K562 (cell line): ENCODE measurements around the gene ACOX2. TPM values are rescaled to one million over a fixed set of nuclear protein-coding genes. Genes with fewer than 3 reads are reported as not detected.

Experiments used
- ARNT ChIP-seq, 2 experiments: fragments of 450-650 bp; IDR thresholded peaks; 2 replicates each; pipeline ENCODE4 v1.6.1; 2016; ENCODE audit warnings: mild to moderate bottlenecking in 1 of 2
- CC2D1A ChIP-seq: fragments of 450-650 bp; IDR thresholded peaks from 2 replicates; pipeline ENCODE4 v1.6.1; 2017; ENCODE audit warnings: mild to moderate bottlenecking
- E2F6 ChIP-seq, 2 experiments: IDR thresholded peaks; 2 replicates each; pipeline ENCODE4 v1.6.1; 2011; ENCODE audit warnings: borderline replicate concordance in 1 of 2, control low read depth in 1 of 2, low read depth in 1 of 2, low read length in 1 of 2, mild to moderate bottlenecking in 1 of 2, mixed read lengths in 1 of 2, moderate library complexity in 1 of 2; ENCODE audit not compliant: insufficient read depth in 1 of 2, insufficient read length in 1 of 2, poor library complexity in 1 of 2, severe bottlenecking in 1 of 2; ENCODE audit errors: extremely low read depth in 1 of 2
- JUNB ChIP-seq: fragments of 450-650 bp; formaldehyde crosslinking; conservative IDR thresholded peaks from 2 replicates; pipeline ENCODE4 v1.4.0; 2020; ENCODE audit warnings: mild to moderate bottlenecking
- NFRKB ChIP-seq: fragments of 450-650 bp; IDR thresholded peaks from 2 replicates; pipeline ENCODE4 v1.6.1; 2016; ENCODE audit warnings: low read depth
- PRMT5 ChIP-seq: sonication (generic); formaldehyde crosslinking; IDR thresholded peaks from 2 replicates; pipeline ENCODE4 v1.5.0; 2020; ENCODE audit warnings: missing genetic modification reagents
- THRAP3 ChIP-seq: fragments of 450-650 bp; IDR thresholded peaks from 2 replicates; pipeline ENCODE4 v1.6.1; 2016; ENCODE audit warnings: mild to moderate bottlenecking, inconsistent platforms, borderline replicate concordance
- XRCC5 ChIP-seq: fragments of 200-400 bp; formaldehyde crosslinking; IDR thresholded peaks from 2 replicates; pipeline ENCODE4 v1.6.1; 2017; ENCODE audit warnings: low read depth, mild to moderate bottlenecking, low read length
- YY1 ChIP-seq, 3 experiments: IDR thresholded peaks; 2 replicates each; pipeline ENCODE4 v1.6.1; 2011; ENCODE audit warnings: low read length in 2 of 3, mild to moderate bottlenecking in 2 of 3, moderate library complexity in 2 of 3, borderline replicate concordance in 1 of 3, control low read depth in 1 of 3, low read depth in 1 of 3; ENCODE audit not compliant: insufficient read depth in 3 of 3, insufficient replicate concordance in 2 of 3, control insufficient read depth in 1 of 3, insufficient read length in 1 of 3; ENCODE audit errors: extremely low read depth in 1 of 3
- ZBTB11 ChIP-seq, 3 experiments: fragments of 200-800 bp in 1 of 3; fragments of 250-450 bp in 1 of 3; fragments of 450-650 bp in 1 of 3; sonication (Bioruptor Pico) in 1 of 3; sonication (Bioruptor generic) in 1 of 3; formaldehyde crosslinking in 1 of 3; IDR thresholded peaks; 2 replicates each; pipeline versions ENCODE4 v1.6.1 to v1.8.0; 2016 to 2022; ENCODE audit warnings: mild to moderate bottlenecking in 2 of 3, missing genetic modification characterization in 2 of 3, missing compliant biosample characterization in 1 of 3, moderate library complexity in 1 of 3
- ZC3H11A ChIP-seq: IDR thresholded peaks from 2 replicates; pipeline ENCODE4 v1.6.1; 2012; ENCODE audit warnings: low read depth, low read length, improper control_type of control experiment
- ZNF174 ChIP-seq: fragments of 250-450 bp; sonication (Bioruptor Pico); IDR thresholded peaks from 2 replicates; pipeline ENCODE4 v1.4.0; 2020; ENCODE audit warnings: mild to moderate bottlenecking
- ZNF311 ChIP-seq: fragments of 250-450 bp; sonication (Bioruptor Pico); IDR thresholded peaks from 2 replicates; pipeline ENCODE4 v1.4.0; 2020; ENCODE audit warnings: mild to moderate bottlenecking, moderate library complexity
- polyA plus RNA-seq, 8 experiments: library from polyadenylated mRNA; depleted of rRNA in 4 of 8; stranded (reverse) in 5 of 8; unstranded in 3 of 8; fragments of >200 nt; fragmentation: Nextera tagmentation in 2 of 8; fragmentation: Illumina TruSeq in 1 of 8; extraction: Ambion mirVana in 2 of 8; extraction: Trizol in 1 of 8; gene quantifications; 2 replicates each; pipeline versions ENCODE4 v1.2.1 to v1.2.3, GENCODE V29; 2011 to 2014; ENCODE audit warnings: inconsistent platforms in 1 of 8, missing spikeins in 1 of 8
- total RNA-seq, 7 experiments: library from RNA; depleted of rRNA in 6 of 7; stranded (reverse); fragments of >200 nt in 6 of 7; fragmentation: Illumina TruSeq in 2 of 7; extraction: Trizol in 2 of 7; gene quantifications; 2 replicates each; pipeline versions ENCODE4 v1.2.1 to v1.2.3, GENCODE V29; 2011 to 2021; ENCODE audit warnings: low replicate concordance in 1 of 7
- TF ChIP-seq, protein P1 (sequence below): sonication (generic); formaldehyde crosslinking; IDR thresholded peaks from 2 replicates; pipeline ENCODE4 v1.9.0; 2022; ENCODE audit warnings: mild to moderate bottlenecking, missing genetic modification reagents
- TF ChIP-seq, protein P2 (sequence below): fragments of 150-350 bp; conservative IDR thresholded peaks from 2 replicates; pipeline ENCODE4 v1.6.1; 2014; ENCODE audit warnings: low read length
- TF ChIP-seq, protein P3 (sequence below): fragments of 250-450 bp; sonication (Bioruptor Pico); IDR thresholded peaks from 2 replicates; pipeline ENCODE4 v1.8.0; 2021; ENCODE audit warnings: mild to moderate bottlenecking, moderate library complexity

Gene ACOX2
- total and polyA plus RNA-seq, 9 of the 15 experiments (the other 6 are each of a cell fraction or from before 2014, with no cell fraction given), result 0.15 TPM; not detected in 8

DNA sequence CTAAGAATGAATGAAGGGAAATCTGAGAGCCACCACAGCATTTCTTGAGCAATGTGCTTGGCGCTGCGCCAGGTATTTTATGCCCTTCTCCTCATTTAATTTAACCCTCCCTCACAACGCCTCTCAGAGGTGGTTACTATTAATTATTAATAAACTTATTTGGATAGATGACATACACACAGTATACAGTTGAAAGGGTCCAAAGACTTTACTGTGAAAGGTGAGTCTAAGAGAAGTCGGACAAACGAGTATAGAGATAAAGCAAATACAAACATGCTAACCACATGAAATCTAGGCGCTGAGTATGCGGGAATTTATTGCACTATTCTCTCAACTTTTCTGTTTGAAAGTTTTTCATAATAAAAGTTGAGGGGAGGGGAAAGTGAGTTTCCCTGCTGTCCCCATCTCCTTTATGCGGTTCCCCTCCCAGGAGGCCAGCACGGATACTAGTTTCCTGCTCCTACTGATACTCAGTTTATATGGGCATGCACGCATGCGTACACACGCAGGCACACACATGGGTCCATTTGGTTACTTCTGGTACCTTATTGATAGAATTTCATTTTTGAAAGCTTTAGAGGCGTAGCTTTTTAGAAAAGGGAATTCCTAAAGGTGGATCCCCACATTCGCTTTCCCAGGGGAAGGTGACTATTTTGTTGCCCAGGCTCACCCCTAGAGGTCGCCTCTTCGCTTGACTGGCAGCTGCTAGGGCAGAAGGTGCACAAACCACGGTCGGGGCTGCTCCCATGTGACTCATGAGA is 73.6 kb downstream of the ACOX2 start (continued):
- TF ChIP-seq THRAP3 (no peak), XRCC5 (0 out of 2 replicates have a peak, but pooled peaks have one; percentile 39), NFRKB (no peak), ZNF174 (no peak), ZC3H11A (no peak), CC2D1A (0 out of 2 replicates have a peak, but pooled peaks have one; percentile 34), ZBTB11 (CRISPR knock-in tag; IDR thresholded peaks at IDR 0.05) (no peak), PRMT5 (no peak), JUNB (CRISPR knock-in tag) (no peak), ZNF311 (CRISPR knock-in tag) (no peak), ARNT (IDR thresholded peaks at IDR 0.05) (no peak), E2F6 (IDR thresholded peaks at IDR 0.05; ENCODE audit: borderline replicate concordance in 1 of 2, extremely low read depth in 1 of 2, insufficient read depth in 1 of 2, insufficient read length in 1 of 2, low read depth in 1 of 2, low read length in 1 of 2, poor library complexity in 1 of 2, severe bottlenecking in 1 of 2) (peak in 1 of 2 experiments; percentile 49), YY1 (IDR thresholded peaks at IDR 0.05; ENCODE audit: borderline replicate concordance in 1 of 3, control insufficient read depth in 1 of 3, extremely low read depth in 1 of 3, insufficient read depth in 3 of 3, insufficient read length in 1 of 3, insufficient replicate concordance in 2 of 3, low read depth in 1 of 3, low read length in 2 of 3) (peak in 1 of 3 experiments; percentile 15)
- TF ChIP-seq, protein P1, sequence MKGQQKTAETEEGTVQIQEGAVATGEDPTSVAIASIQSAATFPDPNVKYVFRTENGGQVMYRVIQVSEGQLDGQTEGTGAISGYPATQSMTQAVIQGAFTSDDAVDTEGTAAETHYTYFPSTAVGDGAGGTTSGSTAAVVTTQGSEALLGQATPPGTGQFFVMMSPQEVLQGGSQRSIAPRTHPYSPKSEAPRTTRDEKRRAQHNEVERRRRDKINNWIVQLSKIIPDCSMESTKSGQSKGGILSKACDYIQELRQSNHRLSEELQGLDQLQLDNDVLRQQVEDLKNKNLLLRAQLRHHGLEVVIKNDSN, result peak; percentile 71
- TF ChIP-seq, protein P2, sequence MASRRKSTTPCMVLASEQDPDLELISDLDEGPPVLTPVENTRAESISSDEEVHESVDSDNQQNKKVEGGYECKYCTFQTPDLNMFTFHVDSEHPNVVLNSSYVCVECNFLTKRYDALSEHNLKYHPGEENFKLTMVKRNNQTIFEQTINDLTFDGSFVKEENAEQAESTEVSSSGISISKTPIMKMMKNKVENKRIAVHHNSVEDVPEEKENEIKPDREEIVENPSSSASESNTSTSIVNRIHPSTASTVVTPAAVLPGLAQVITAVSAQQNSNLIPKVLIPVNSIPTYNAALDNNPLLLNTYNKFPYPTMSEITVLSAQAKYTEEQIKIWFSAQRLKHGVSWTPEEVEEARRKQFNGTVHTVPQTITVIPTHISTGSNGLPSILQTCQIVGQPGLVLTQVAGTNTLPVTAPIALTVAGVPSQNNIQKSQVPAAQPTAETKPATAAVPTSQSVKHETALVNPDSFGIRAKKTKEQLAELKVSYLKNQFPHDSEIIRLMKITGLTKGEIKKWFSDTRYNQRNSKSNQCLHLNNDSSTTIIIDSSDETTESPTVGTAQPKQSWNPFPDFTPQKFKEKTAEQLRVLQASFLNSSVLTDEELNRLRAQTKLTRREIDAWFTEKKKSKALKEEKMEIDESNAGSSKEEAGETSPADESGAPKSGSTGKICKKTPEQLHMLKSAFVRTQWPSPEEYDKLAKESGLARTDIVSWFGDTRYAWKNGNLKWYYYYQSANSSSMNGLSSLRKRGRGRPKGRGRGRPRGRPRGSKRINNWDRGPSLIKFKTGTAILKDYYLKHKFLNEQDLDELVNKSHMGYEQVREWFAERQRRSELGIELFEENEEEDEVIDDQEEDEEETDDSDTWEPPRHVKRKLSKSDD, result no peak
- TF ChIP-seq, protein P3, sequence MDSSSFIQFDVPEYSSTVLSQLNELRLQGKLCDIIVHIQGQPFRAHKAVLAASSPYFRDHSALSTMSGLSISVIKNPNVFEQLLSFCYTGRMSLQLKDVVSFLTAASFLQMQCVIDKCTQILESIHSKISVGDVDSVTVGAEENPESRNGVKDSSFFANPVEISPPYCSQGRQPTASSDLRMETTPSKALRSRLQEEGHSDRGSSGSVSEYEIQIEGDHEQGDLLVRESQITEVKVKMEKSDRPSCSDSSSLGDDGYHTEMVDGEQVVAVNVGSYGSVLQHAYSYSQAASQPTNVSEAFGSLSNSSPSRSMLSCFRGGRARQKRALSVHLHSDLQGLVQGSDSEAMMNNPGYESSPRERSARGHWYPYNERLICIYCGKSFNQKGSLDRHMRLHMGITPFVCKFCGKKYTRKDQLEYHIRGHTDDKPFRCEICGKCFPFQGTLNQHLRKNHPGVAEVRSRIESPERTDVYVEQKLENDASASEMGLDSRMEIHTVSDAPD (CRISPR knock-in tag), result no peak
